ENCODE results near the gene RSU1.
A peak's percentile ranks its signal among the peaks of the same experiment; 100 is the strongest.

RSU1 gene

GRCh38 chr10:16566202-16566805 is 250.9 kb downstream of the RSU1 start:
- no peak overlapping the region for H3K4me3 ChIP-seq (ENCODE audit: low read depth, low read length)
- DNase-seq (ENCODE audit: low read depth): no peak
- TF ChIP-seq CTCF (IDR thresholded peaks at IDR 0.05; ENCODE audit: control insufficient read depth, extremely low read depth, insufficient read depth): no peak

- TF ChIP-seq CTCF (IDR thresholded peaks at IDR 0.05; ENCODE audit: control insufficient read depth, extremely low read depth, insufficient read depth): no peak
- no peak for DNase-seq (ENCODE audit: low read depth)
- H3K4me3 ChIP-seq (ENCODE audit: low read depth, low read length): no peak overlapping the region
These were observed 251.6 kb downstream of the RSU1 start for GRCh38 chr10:16565604-16566003.

GRCh38 chr10:16562891-16563290 is 254.3 kb downstream of the RSU1 start:
- H3K4me3 ChIP-seq (ENCODE audit: low read depth, low read length): no peak overlapping the region

GRCh38 chr10:16559236-16559773 is 257.9 kb downstream of the RSU1 start:
- DNase-seq (ENCODE audit: low read depth): no peak
- no peak for TF ChIP-seq CTCF (IDR thresholded peaks at IDR 0.05; ENCODE audit: control insufficient read depth, extremely low read depth, insufficient read depth)
- H3K4me3 ChIP-seq (ENCODE audit: low read depth, low read length): no peak overlapping the region

More at GRCh38 chr10:16562891-16563290, 254.3 kb downstream of the RSU1 start:
- TF ChIP-seq CTCF (IDR thresholded peaks at IDR 0.05; ENCODE audit: control insufficient read depth, extremely low read depth, insufficient read depth): no peak
- DNase-seq (ENCODE audit: low read depth): no peak

- TF ChIP-seq CTCF (IDR thresholded peaks at IDR 0.05; ENCODE audit: control insufficient read depth, extremely low read depth, insufficient read depth): no peak
- DNase-seq (ENCODE audit: low read depth): no peak
- no peak overlapping the region for H3K4me3 ChIP-seq (ENCODE audit: low read depth, low read length)
These were observed 269.3 kb downstream of the RSU1 start for GRCh38 chr10:16547973-16548372.

GRCh38 chr10:16545116-16545736 is 272.0 kb downstream of the RSU1 start:
- DNase-seq (ENCODE audit: low read depth): peak; percentile 64
- no peak overlapping the region for H3K4me3 ChIP-seq (ENCODE audit: low read depth, low read length)
- peak; percentile 86 for TF ChIP-seq CTCF (IDR thresholded peaks at IDR 0.05; ENCODE audit: control insufficient read depth, extremely low read depth, insufficient read depth)

Measured in LNCaP clone FGC (cell line).